ENCODE data around the gene CELF5.

DNA sequence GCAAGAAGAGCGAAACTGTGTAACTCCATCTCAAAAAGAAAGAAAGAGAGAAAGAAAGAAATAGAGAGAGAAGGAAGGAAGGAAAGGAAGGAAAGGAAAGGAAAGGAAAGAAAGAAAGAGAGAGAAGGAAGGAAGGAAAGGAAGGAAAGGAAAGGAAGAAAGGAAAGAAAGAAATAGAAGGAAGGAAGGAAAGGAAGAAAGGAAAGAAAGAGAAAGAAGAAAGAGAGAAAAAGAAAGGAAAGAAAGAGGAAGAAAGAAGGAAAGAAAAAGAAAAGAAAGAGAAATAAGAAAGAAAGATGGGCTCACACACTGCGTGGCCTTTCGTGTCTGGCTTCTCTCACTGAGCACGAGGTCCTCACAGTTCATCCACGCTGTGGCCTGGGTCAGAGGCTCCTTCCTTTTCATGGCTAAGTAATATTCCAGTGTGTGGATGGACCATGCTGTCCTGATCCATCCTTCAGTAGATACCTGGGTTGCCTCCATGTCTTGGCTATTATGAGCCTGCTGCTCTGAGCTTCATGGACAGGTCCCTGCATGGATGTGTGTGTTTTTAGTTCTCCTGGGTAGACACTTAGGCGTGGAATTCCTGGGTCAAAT lies 74.5 kb downstream of the CELF5 start:
- TF ChIP-seq, protein P1, sequence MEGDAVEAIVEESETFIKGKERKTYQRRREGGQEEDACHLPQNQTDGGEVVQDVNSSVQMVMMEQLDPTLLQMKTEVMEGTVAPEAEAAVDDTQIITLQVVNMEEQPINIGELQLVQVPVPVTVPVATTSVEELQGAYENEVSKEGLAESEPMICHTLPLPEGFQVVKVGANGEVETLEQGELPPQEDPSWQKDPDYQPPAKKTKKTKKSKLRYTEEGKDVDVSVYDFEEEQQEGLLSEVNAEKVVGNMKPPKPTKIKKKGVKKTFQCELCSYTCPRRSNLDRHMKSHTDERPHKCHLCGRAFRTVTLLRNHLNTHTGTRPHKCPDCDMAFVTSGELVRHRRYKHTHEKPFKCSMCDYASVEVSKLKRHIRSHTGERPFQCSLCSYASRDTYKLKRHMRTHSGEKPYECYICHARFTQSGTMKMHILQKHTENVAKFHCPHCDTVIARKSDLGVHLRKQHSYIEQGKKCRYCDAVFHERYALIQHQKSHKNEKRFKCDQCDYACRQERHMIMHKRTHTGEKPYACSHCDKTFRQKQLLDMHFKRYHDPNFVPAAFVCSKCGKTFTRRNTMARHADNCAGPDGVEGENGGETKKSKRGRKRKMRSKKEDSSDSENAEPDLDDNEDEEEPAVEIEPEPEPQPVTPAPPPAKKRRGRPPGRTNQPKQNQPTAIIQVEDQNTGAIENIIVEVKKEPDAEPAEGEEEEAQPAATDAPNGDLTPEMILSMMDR (IDR thresholded peaks at IDR 0.05 in 2 of 3, conservative IDR thresholded peaks at IDR 0.05 in 1 of 3; ENCODE audit: borderline replicate concordance in 1 of 3, insufficient read depth in 1 of 3, low read depth in 2 of 3, low read length in 2 of 3): no peak
- TF ChIP-seq EZH2phosphoT487 (IDR thresholded peaks at IDR 0.05; ENCODE audit: borderline replicate concordance): no peak
- no peak for TF ChIP-seq TCF7L2 (IDR thresholded peaks at IDR 0.05; ENCODE audit: borderline replicate concordance, extremely low read depth, insufficient read depth, insufficient read length)
- TF ChIP-seq POLR2A (IDR thresholded peaks at IDR 0.05; ENCODE audit: borderline replicate concordance, extremely low read depth, insufficient read depth, insufficient read length): no peak
- no peak for TF ChIP-seq SIN3A (IDR thresholded peaks at IDR 0.05; ENCODE audit: low read depth)
- TF ChIP-seq POLR2AphosphoS5 (IDR thresholded peaks at IDR 0.05; ENCODE audit: low read depth, low read length): no peak
- TF ChIP-seq RAD21 (IDR thresholded peaks at IDR 0.05; ENCODE audit: low read depth): no peak
- no peak for TF ChIP-seq EZH2 (IDR thresholded peaks at IDR 0.05)
- TF ChIP-seq, protein P2, sequence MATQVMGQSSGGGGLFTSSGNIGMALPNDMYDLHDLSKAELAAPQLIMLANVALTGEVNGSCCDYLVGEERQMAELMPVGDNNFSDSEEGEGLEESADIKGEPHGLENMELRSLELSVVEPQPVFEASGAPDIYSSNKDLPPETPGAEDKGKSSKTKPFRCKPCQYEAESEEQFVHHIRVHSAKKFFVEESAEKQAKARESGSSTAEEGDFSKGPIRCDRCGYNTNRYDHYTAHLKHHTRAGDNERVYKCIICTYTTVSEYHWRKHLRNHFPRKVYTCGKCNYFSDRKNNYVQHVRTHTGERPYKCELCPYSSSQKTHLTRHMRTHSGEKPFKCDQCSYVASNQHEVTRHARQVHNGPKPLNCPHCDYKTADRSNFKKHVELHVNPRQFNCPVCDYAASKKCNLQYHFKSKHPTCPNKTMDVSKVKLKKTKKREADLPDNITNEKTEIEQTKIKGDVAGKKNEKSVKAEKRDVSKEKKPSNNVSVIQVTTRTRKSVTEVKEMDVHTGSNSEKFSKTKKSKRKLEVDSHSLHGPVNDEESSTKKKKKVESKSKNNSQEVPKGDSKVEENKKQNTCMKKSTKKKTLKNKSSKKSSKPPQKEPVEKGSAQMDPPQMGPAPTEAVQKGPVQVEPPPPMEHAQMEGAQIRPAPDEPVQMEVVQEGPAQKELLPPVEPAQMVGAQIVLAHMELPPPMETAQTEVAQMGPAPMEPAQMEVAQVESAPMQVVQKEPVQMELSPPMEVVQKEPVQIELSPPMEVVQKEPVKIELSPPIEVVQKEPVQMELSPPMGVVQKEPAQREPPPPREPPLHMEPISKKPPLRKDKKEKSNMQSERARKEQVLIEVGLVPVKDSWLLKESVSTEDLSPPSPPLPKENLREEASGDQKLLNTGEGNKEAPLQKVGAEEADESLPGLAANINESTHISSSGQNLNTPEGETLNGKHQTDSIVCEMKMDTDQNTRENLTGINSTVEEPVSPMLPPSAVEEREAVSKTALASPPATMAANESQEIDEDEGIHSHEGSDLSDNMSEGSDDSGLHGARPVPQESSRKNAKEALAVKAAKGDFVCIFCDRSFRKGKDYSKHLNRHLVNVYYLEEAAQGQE (IDR thresholded peaks at IDR 0.05; ENCODE audit: low read depth): no peak
- TF ChIP-seq CEBPB (IDR thresholded peaks at IDR 0.05; ENCODE audit: low read depth): no peak
- TF ChIP-seq YY1 (IDR thresholded peaks at IDR 0.05; ENCODE audit: extremely low read depth, insufficient replicate concordance, low read depth, low read length): no peak
- TF ChIP-seq, protein P3, sequence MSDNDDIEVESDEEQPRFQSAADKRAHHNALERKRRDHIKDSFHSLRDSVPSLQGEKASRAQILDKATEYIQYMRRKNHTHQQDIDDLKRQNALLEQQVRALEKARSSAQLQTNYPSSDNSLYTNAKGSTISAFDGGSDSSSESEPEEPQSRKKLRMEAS (IDR thresholded peaks at IDR 0.05): no peak

All from HCT116 (cell line).